Measurements from ENCODE around the gene EMP3.

GRCh38 chr19:48301886-48302599, 23.3 kb upstream of the EMP3 start:
- TF ChIP-seq CTCF (conservative IDR thresholded peaks at IDR 0.05 in 1 of 2, IDR thresholded peaks at IDR 0.05 in 1 of 2; ENCODE audit: extremely low read depth in 1 of 2, insufficient read depth in 1 of 2, low read depth in 1 of 2, low read length in 2 of 2), result no peak
- TF ChIP-seq EZH2 (IDR thresholded peaks at IDR 0.05; ENCODE audit: borderline replicate concordance, low read length), result no peak

Data from mammary epithelial cell (primary cell).